GM23338 (cell line): Measurements from ENCODE around the gene PTGFR. TPM values are rescaled to one million over a fixed set of nuclear protein-coding genes. Genes with fewer than 3 reads are reported as not detected.

Experiments used
- ATAC-seq: fragments of 200-7000 bp; cut with Tn5 transposase; 3 replicates; pipeline ENCODE4 v1.9.1; 2020
- DNase-seq: peaks from one replicate; pipeline ENCODE4 v3.0.0-alpha.2; 2015; ENCODE audit warnings: low spot score
- H2AFZ ChIP-seq: fragments of 200-600 bp; sonication (generic); 2 replicates; pipeline ENCODE4 v1.8.0; 2016; ENCODE audit warnings: antibody characterized with exemption, mild to moderate bottlenecking, moderate library complexity
- H3F3A ChIP-seq: fragments of 200-600 bp; sonication (generic); replicated peaks from 2 replicates; pipeline ENCODE4 v1.8.0; 2017; ENCODE audit warnings: antibody characterized with exemption, mixed run types, low read depth
- H3K27ac ChIP-seq: fragments of 200-600 bp; sonication (generic); 2 replicates; pipeline ENCODE4 v1.6.1; 2016; ENCODE audit warnings: low read depth
- H3K27me3 ChIP-seq: fragments of 200-600 bp; sonication (generic); 2 replicates; pipeline ENCODE4 v1.8.0; 2016; ENCODE audit warnings: mild to moderate bottlenecking, mixed run types, moderate library complexity; ENCODE audit not compliant: insufficient read depth
- H3K36me3 ChIP-seq: fragments of 200-600 bp; sonication (generic); 2 replicates; pipeline ENCODE4 v1.8.0; 2016; ENCODE audit warnings: mild to moderate bottlenecking; ENCODE audit not compliant: insufficient read depth
- H3K4me1 ChIP-seq: fragments of 200-600 bp; sonication (generic); 2 replicates; pipeline ENCODE4 v1.8.0; 2016; ENCODE audit warnings: mild to moderate bottlenecking, moderate library complexity; ENCODE audit not compliant: insufficient read depth
- H3K4me2 ChIP-seq: fragments of 200-600 bp; sonication (generic); 2 replicates; pipeline ENCODE4 v1.7.1; 2017; ENCODE audit warnings: mixed run types
- H3K4me3 ChIP-seq: fragments of 200-600 bp; sonication (generic); 2 replicates; pipeline ENCODE4 v1.6.1; 2016; ENCODE audit warnings: mixed run types
- H3K79me2 ChIP-seq: fragments of 200-600 bp; sonication (generic); replicated peaks from 2 replicates; pipeline ENCODE4 v1.8.0; 2017; ENCODE audit warnings: mild to moderate bottlenecking; ENCODE audit not compliant: insufficient read depth
- H3K9me2 ChIP-seq: fragments of 200-600 bp; sonication (generic); 2 replicates; pipeline ENCODE4 v1.8.0; 2017; ENCODE audit not compliant: insufficient read depth
- H4K20me1 ChIP-seq: fragments of 200-600 bp; sonication (generic); replicated peaks from 2 replicates; pipeline ENCODE4 v1.8.0; 2017; ENCODE audit warnings: mild to moderate bottlenecking; ENCODE audit not compliant: insufficient read depth
- H3K27ac Mint-ChIP-seq: 2 replicates; pipeline ENCODE4 v1.8.0; 2020; ENCODE audit warnings: inconsistent platforms, mild to moderate bottlenecking, moderate library complexity, mixed read lengths
- H3K27me3 Mint-ChIP-seq: 3 replicates; pipeline ENCODE4 v1.8.0; 2022; ENCODE audit warnings: low read depth, mild to moderate bottlenecking, moderate library complexity, mixed read lengths, inconsistent platforms; ENCODE audit not compliant: insufficient read depth, poor library complexity
- H3K36me3 Mint-ChIP-seq: 3 replicates; pipeline ENCODE4 v1.8.0; 2021; ENCODE audit warnings: low read depth, mild to moderate bottlenecking, inconsistent platforms, moderate library complexity, mixed read lengths
- H3K4me1 Mint-ChIP-seq: 3 replicates; pipeline ENCODE4 v1.8.0; 2020; ENCODE audit warnings: mild to moderate bottlenecking, inconsistent platforms, mixed read lengths
- H3K4me3 Mint-ChIP-seq: 3 replicates; pipeline ENCODE4 v1.8.0; 2021; ENCODE audit warnings: moderate library complexity, mild to moderate bottlenecking, inconsistent platforms, mixed read lengths
- H3K9me3 Mint-ChIP-seq: 3 replicates; pipeline ENCODE4 v1.8.0; 2020; ENCODE audit warnings: moderate library complexity, mild to moderate bottlenecking, inconsistent platforms, mixed read lengths
- CREB1 ChIP-seq: fragments of 250-450 bp; sonication (Bioruptor Pico); IDR thresholded peaks from 2 replicates; pipeline ENCODE4 v1.5.0; 2020; ENCODE audit warnings: low read depth, mild to moderate bottlenecking, moderate library complexity
- EZH2 ChIP-seq: fragments of 200-600 bp; sonication (generic); IDR thresholded peaks from one replicate; pipeline ENCODE4 v1.8.0; 2017; ENCODE audit warnings: antibody characterized with exemption, mild to moderate bottlenecking, low read depth; ENCODE audit not compliant: unreplicated experiment
- EZH2phosphoT487 ChIP-seq: fragments of 200-600 bp; sonication (generic); IDR thresholded peaks from one replicate; pipeline ENCODE4 v1.8.1; 2018; ENCODE audit warnings: antibody characterized with exemption; ENCODE audit not compliant: unreplicated experiment
- NANOG ChIP-seq: IDR thresholded peaks from 2 replicates; pipeline ENCODE4 v1.6.1; 2016; ENCODE audit warnings: antibody characterized with exemption, borderline replicate concordance
- POLR2AphosphoS5 ChIP-seq: IDR thresholded peaks from 2 replicates; pipeline ENCODE4 v1.6.1; 2016; ENCODE audit warnings: antibody characterized with exemption, low read depth
- STAT1 ChIP-seq: IDR thresholded peaks from one replicate; pipeline ENCODE4 v1.6.1; 2016; ENCODE audit warnings: antibody characterized with exemption; ENCODE audit not compliant: unreplicated experiment
- ZNF331 ChIP-seq: fragments of 250-450 bp; sonication (Bioruptor Pico); IDR thresholded peaks from 2 replicates; pipeline ENCODE4 v1.5.0; 2020; ENCODE audit warnings: low read depth, mild to moderate bottlenecking, moderate library complexity
- polyA plus RNA-seq: library from polyadenylated mRNA; unstranded; fragments of >200 nt; fragmentation: Nextera tagmentation; extraction: Ambion mirVana; gene quantifications from 2 replicates; pipeline ENCODE4 v1.2.1, GENCODE V29; 2016
- total RNA-seq: library from RNA; depleted of rRNA; stranded (reverse); fragments of >200 nt; shearing (Covaris generic); gene quantifications from 2 replicates; pipeline ENCODE4 v1.2.3, GENCODE V29; 2014
- TF ChIP-seq, protein P1 (sequence below), 2 experiments: fragments of 200-600 bp in 1 of 2; sonication (generic) in 1 of 2; conservative IDR thresholded peaks; 2 replicates each; pipeline versions ENCODE4 v1.5.1 to v1.6.1; 2016 to 2017; ENCODE audit warnings: antibody characterized with exemption in 2 of 2, low read depth in 2 of 2, mild to moderate bottlenecking in 2 of 2, moderate library complexity in 1 of 2
- TF ChIP-seq, protein P2 (sequence below): IDR thresholded peaks from one replicate; pipeline ENCODE4 v1.6.1; 2018; ENCODE audit warnings: antibody characterized with exemption; ENCODE audit not compliant: unreplicated experiment

Gene PTGFR
- total and polyA plus RNA-seq, 2 experiments from 2014 or later = 0.24 TPM; not detected in 1

DNA sequence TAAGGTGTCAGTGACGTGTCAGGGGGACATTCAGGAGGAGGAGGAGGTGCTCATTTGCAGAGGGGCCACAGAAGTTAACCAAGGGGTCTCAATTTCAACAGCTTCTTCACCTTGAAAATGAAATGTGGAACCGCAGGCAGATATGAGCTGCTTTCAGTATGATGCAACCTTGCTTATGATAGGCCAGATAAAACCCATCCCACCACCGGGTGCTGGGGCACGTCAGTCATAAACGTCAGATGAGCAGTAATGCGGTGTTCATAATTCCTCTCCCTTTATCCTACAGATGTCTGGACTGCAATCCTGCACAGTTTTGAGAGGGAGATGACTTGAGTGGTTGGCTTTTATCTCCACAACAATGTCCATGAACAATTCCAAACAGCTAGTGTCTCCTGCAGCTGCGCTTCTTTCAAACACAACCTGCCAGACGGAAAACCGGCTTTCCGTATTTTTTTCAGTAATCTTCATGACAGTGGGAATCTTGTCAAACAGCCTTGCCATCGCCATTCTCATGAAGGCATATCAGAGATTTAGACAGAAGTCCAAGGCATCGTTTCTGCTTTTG lies 1.7 kb downstream of the PTGFR start (continued):
- TF ChIP-seq, protein P1, sequence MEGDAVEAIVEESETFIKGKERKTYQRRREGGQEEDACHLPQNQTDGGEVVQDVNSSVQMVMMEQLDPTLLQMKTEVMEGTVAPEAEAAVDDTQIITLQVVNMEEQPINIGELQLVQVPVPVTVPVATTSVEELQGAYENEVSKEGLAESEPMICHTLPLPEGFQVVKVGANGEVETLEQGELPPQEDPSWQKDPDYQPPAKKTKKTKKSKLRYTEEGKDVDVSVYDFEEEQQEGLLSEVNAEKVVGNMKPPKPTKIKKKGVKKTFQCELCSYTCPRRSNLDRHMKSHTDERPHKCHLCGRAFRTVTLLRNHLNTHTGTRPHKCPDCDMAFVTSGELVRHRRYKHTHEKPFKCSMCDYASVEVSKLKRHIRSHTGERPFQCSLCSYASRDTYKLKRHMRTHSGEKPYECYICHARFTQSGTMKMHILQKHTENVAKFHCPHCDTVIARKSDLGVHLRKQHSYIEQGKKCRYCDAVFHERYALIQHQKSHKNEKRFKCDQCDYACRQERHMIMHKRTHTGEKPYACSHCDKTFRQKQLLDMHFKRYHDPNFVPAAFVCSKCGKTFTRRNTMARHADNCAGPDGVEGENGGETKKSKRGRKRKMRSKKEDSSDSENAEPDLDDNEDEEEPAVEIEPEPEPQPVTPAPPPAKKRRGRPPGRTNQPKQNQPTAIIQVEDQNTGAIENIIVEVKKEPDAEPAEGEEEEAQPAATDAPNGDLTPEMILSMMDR (conservative IDR thresholded peaks at IDR 0.05; ENCODE audit: low read depth in 2 of 2) = no peak
- TF ChIP-seq, protein P2, sequence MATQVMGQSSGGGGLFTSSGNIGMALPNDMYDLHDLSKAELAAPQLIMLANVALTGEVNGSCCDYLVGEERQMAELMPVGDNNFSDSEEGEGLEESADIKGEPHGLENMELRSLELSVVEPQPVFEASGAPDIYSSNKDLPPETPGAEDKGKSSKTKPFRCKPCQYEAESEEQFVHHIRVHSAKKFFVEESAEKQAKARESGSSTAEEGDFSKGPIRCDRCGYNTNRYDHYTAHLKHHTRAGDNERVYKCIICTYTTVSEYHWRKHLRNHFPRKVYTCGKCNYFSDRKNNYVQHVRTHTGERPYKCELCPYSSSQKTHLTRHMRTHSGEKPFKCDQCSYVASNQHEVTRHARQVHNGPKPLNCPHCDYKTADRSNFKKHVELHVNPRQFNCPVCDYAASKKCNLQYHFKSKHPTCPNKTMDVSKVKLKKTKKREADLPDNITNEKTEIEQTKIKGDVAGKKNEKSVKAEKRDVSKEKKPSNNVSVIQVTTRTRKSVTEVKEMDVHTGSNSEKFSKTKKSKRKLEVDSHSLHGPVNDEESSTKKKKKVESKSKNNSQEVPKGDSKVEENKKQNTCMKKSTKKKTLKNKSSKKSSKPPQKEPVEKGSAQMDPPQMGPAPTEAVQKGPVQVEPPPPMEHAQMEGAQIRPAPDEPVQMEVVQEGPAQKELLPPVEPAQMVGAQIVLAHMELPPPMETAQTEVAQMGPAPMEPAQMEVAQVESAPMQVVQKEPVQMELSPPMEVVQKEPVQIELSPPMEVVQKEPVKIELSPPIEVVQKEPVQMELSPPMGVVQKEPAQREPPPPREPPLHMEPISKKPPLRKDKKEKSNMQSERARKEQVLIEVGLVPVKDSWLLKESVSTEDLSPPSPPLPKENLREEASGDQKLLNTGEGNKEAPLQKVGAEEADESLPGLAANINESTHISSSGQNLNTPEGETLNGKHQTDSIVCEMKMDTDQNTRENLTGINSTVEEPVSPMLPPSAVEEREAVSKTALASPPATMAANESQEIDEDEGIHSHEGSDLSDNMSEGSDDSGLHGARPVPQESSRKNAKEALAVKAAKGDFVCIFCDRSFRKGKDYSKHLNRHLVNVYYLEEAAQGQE = no peak
- TF ChIP-seq NANOG = no peak

DNA sequence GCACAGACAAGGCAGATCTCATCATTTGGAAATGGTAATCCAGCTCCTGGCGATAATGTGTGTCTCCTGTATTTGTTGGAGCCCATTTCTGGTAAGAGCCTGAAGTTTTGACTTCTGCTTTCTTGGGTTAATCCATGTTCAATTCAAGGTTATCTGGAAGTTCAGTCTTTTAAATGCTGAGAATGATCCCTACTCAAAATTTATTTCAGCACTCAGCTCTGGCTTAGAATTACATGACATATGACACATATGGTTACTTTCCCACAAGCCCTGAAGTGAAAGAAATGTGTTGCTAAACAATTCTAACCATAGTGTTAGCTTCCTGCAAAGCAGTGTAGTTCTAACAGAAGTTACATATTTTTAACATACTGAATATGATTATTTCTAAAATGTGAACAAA lies 2.7 kb downstream of the PTGFR start:
- H3K4me3 Mint-ChIP-seq = no peak overlapping the region
- H3K4me1 ChIP-seq = peaks cover 8% of the 10 kb centered on the region; the same call in 1 of the 2 replicates

DNA sequence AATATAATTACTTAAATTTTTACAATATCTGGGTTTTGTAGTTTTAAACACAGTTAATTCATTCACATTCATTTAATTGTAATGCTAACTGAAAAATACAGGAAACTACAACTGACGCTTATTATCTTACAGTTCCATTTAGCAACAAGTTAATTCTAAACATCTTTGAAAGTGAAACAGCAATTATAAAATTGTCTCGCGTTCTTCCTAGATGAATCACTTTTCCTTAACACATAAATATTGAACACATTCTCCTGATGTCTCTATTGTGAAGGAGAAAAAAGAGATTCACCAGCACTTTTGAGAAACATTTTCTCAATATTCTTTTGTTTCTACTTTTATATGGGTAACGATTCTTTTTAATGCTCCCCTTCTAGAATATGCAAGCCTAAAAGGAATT lies 6.4 kb downstream of the PTGFR start:
- Histone ChIP-seq H3K4me2 (no peak overlapping the region), H4K20me1 (no peaks in the 10 kb centered on the region), H3F3A (no peaks in the 10 kb centered on the region), H3K27me3 (peaks cover 39% of the 10 kb centered on the region), H3K36me3 (no peaks in the 10 kb centered on the region), H3K79me2 (no peaks in the 10 kb centered on the region), H2AFZ (no peak overlapping the region), H3K4me3 (no peak overlapping the region), H3K4me1 (no peaks in the 10 kb centered on the region; the same call in 1 of the 2 replicates), H3K9me2 (no peaks in the 10 kb centered on the region), H3K27ac (no peak overlapping the region)
- DNase-seq = no peak
- H3K4me1 Mint-ChIP-seq = peaks cover 6% of the 10 kb centered on the region; the same call in 2 of the 3 replicates
- H3K36me3 Mint-ChIP-seq = no peaks in the 10 kb centered on the region
- ATAC-seq = no peak
- H3K4me3 Mint-ChIP-seq = no peak overlapping the region
- no peak overlapping the region for H3K27ac Mint-ChIP-seq
- no peaks in the 10 kb centered on the region for H3K9me3 Mint-ChIP-seq
- peaks cover 9% of the 10 kb centered on the region for H3K27me3 Mint-ChIP-seq
- TF ChIP-seq CREB1 (CRISPR knock-in tag) (no peak), EZH2 (no peak), EZH2phosphoT487 (no peak), NANOG (no peak), ZNF331 (CRISPR knock-in tag) (no peak), POLR2AphosphoS5 (no peak), STAT1 (no peak)
- TF ChIP-seq, protein P1 (conservative IDR thresholded peaks at IDR 0.05; ENCODE audit: low read depth in 2 of 2) = no peak
- TF ChIP-seq, protein P2 = no peak

More for the DNA sequence above, 2.7 kb downstream of the PTGFR start:
- H3K36me3 ChIP-seq = no peaks in the 10 kb centered on the region
- DNase-seq (no peak), ATAC-seq (no peak)
- no peaks in the 10 kb centered on the region for H4K20me1 ChIP-seq
- H3K27ac Mint-ChIP-seq = no peak overlapping the region
- H3F3A ChIP-seq = no peaks in the 10 kb centered on the region
- H3K27me3 Mint-ChIP-seq = peaks cover 36% of the 10 kb centered on the region
- no peaks in the 10 kb centered on the region for H3K9me2 ChIP-seq
- H3K27ac ChIP-seq = no peak overlapping the region
- H2AFZ ChIP-seq = no peak overlapping the region
- peaks cover 63% of the 10 kb centered on the region for H3K27me3 ChIP-seq
- H3K4me2 ChIP-seq = no peak overlapping the region
- H3K4me1 Mint-ChIP-seq = peaks cover 16% of the 10 kb centered on the region
- no peak overlapping the region for H3K4me3 ChIP-seq
- no peaks in the 10 kb centered on the region for H3K36me3 Mint-ChIP-seq
- H3K79me2 ChIP-seq = no peaks in the 10 kb centered on the region
- no peak for TF ChIP-seq STAT1
- TF ChIP-seq EZH2 = no peak
- H3K9me3 Mint-ChIP-seq = no peaks in the 10 kb centered on the region
